GM21381 (cell line): ENCODE results near the gene MEIOC.
A peak's percentile ranks its signal among the peaks of the same experiment; 100 is the strongest.

ENCODE experiments used
- ATAC-seq: cut with Tn5 transposase; IDR thresholded peaks from one replicate; pipeline ENCODE4 v1.9.1; 2021; ENCODE audit warnings: mild to moderate bottlenecking, moderate library complexity; ENCODE audit not compliant: unreplicated experiment

Gene MEIOC

GRCh38 chr17:44707755-44708400, 51.6 kb downstream of the MEIOC start:
- ATAC-seq = no peak

- ATAC-seq = peak; percentile 77
Observed at GRCh38 chr17:44708401-44709263, 52.4 kb downstream of the MEIOC start, which contains the start of gene DBF4B. DBF4B (plus strand) TSS chr17:44708665; CDS start chr17:44708821, 156 bp downstream.

GRCh38 chr17:44719444-44719843, 63.2 kb downstream of the MEIOC start:
- ATAC-seq = no peak

GRCh38 chr17:44722254-44722653, 66.0 kb downstream of the MEIOC start:
- ATAC-seq = no peak
